Stimulated activated effector memory CD8-positive, alpha-beta T cell treated with anti-CD3 and anti-CD28 coated beads, Interleukin-12 subunit alpha, Interleukin-12 subunit beta, amount 100 ng/mL, for 72 hours (primary cell): ENCODE results near the gene SH3D19.
"Not testable (repeated sequence)": the region's sequence is repeated elsewhere in the genome, so short reads cannot be mapped to it uniquely, and the experiment has no call there.

Experiments
- ATAC-seq: fragments of 150-1000 bp; cut with Tn5 transposase; 2 replicates; pipeline ENCODE4 v1.10.0; 2021
- DNase-seq, 2 donors: peaks; one replicate each; pipeline ENCODE4 v3.0.0; 2021 to 2022; ENCODE audit warnings: low spot score in 2 of 2
- H3K27ac Mint-ChIP-seq: one replicate; pipeline ENCODE4 v1.8.0; 2022; ENCODE audit warnings: mild to moderate bottlenecking, mixed read lengths
- H3K36me3 Mint-ChIP-seq: one replicate; pipeline ENCODE4 v1.8.0; 2022; ENCODE audit warnings: mild to moderate bottlenecking, mixed read lengths
- H3K4me1 Mint-ChIP-seq: one replicate; pipeline ENCODE4 v1.8.0; 2022; ENCODE audit warnings: mixed read lengths
- H3K4me3 Mint-ChIP-seq: one replicate; pipeline ENCODE4 v1.8.0; 2022; ENCODE audit warnings: mild to moderate bottlenecking, mixed read lengths
- H3K9me3 Mint-ChIP-seq: one replicate; pipeline ENCODE4 v1.8.0; 2022; ENCODE audit warnings: mixed read lengths

Gene SH3D19

GRCh38 chr4:151148261-151148660 lies 177.1 kb downstream of the SH3D19 start:
- Mint-ChIP-seq H3K9me3 (no peaks in the 10 kb centered on the region), H3K36me3 (no peaks in the 10 kb centered on the region), H3K27ac (no peak overlapping the region), H3K4me3 (no peak overlapping the region), H3K4me1 (no peaks in the 10 kb centered on the region)
- ATAC-seq (no peak), DNase-seq (no peak)

- ATAC-seq, result no peak
- Mint-ChIP-seq H3K27ac (no peak overlapping the region), H3K4me3 (no peak overlapping the region), H3K9me3 (no peaks in the 10 kb centered on the region), H3K4me1 (no peaks in the 10 kb centered on the region), H3K36me3 (no peaks in the 10 kb centered on the region)
- no peak for DNase-seq
These were observed 178.4 kb downstream of the SH3D19 start for GRCh38 chr4:151147000-151147399.

- Mint-ChIP-seq H3K4me1 (no peaks in the 10 kb centered on the region), H3K4me3 (no peak overlapping the region), H3K9me3 (no peaks in the 10 kb centered on the region), H3K36me3 (no peaks in the 10 kb centered on the region), H3K27ac (no peak overlapping the region)
- DNase-seq, result no peak
- ATAC-seq, result peak; percentile 16
These were observed 180.9 kb downstream of the SH3D19 start for GRCh38 chr4:151144329-151145072.

- Mint-ChIP-seq H3K9me3 (no peaks in the 10 kb centered on the region), H3K4me1 (no peaks in the 10 kb centered on the region), H3K4me3 (no peak overlapping the region), H3K36me3 (no peaks in the 10 kb centered on the region), H3K27ac (no peak overlapping the region)
- ATAC-seq (no peak), DNase-seq (no peak)
These were observed 181.6 kb downstream of the SH3D19 start for GRCh38 chr4:151143811-151144210.

GRCh38 chr4:151143162-151143561 lies 182.2 kb downstream of the SH3D19 start:
- Mint-ChIP-seq H3K9me3 (no peaks in the 10 kb centered on the region), H3K4me3 (no peak overlapping the region), H3K27ac (no peak overlapping the region), H3K36me3 (no peaks in the 10 kb centered on the region), H3K4me1 (no peaks in the 10 kb centered on the region)
- no peak for DNase-seq
- peak; percentile 48 for ATAC-seq

GRCh38 chr4:151142758-151143157 lies 182.6 kb downstream of the SH3D19 start:
- DNase-seq (no peak), ATAC-seq (no peak)
- Mint-ChIP-seq H3K36me3 (no peaks in the 10 kb centered on the region), H3K4me1 (no peaks in the 10 kb centered on the region), H3K9me3 (no peaks in the 10 kb centered on the region), H3K27ac (no peak overlapping the region), H3K4me3 (no peak overlapping the region)

- H3K4me1 Mint-ChIP-seq, result no peaks in the 10 kb centered on the region
- no peak overlapping the region for H3K27ac Mint-ChIP-seq
- H3K36me3 Mint-ChIP-seq, result no peaks in the 10 kb centered on the region
- no peak overlapping the region for H3K4me3 Mint-ChIP-seq
- no peaks in the 10 kb centered on the region for H3K9me3 Mint-ChIP-seq
- ATAC-seq (no peak), DNase-seq (no peak)
These were observed 185.6 kb downstream of the SH3D19 start for GRCh38 chr4:151139814-151140213.

- H3K4me3 Mint-ChIP-seq, DNase-seq, H3K27ac Mint-ChIP-seq, H3K4me1 Mint-ChIP-seq, H3K9me3 Mint-ChIP-seq, H3K36me3 Mint-ChIP-seq, ATAC-seq: not testable (repeated sequence)
These were observed 189.4 kb downstream of the SH3D19 start for GRCh38 chr4:151136048-151136447.

- H3K4me1 Mint-ChIP-seq, result no peaks in the 10 kb centered on the region
- H3K4me3 Mint-ChIP-seq, result no peak overlapping the region
- H3K36me3 Mint-ChIP-seq, result no peaks in the 10 kb centered on the region
- H3K9me3 Mint-ChIP-seq, result no peaks in the 10 kb centered on the region
- ATAC-seq (no peak), DNase-seq (no peak)
- no peak overlapping the region for H3K27ac Mint-ChIP-seq
These were observed 192.1 kb downstream of the SH3D19 start for GRCh38 chr4:151133311-151133710.

GRCh38 chr4:151129796-151130195 lies 195.6 kb downstream of the SH3D19 start:
- H3K4me1 Mint-ChIP-seq, result no peaks in the 10 kb centered on the region
- no peak overlapping the region for H3K4me3 Mint-ChIP-seq
- no peak for ATAC-seq

GRCh38 chr4:151117371-151117962 lies 207.9 kb downstream of the SH3D19 start:
- Mint-ChIP-seq H3K9me3 (no peaks in the 10 kb centered on the region), H3K36me3 (peaks cover 26% of the 10 kb centered on the region), H3K27ac (no peak overlapping the region), H3K4me1 (peaks cover 5% of the 10 kb centered on the region), H3K4me3 (no peak overlapping the region)
- peak; percentile 77 for ATAC-seq
- DNase-seq, result peak; percentile 19 to 74

More at GRCh38 chr4:151129796-151130195, 195.6 kb downstream of the SH3D19 start:
- H3K9me3 Mint-ChIP-seq, result no peaks in the 10 kb centered on the region
- H3K36me3 Mint-ChIP-seq, result peaks cover 6% of the 10 kb centered on the region
- no peak for DNase-seq
- H3K27ac Mint-ChIP-seq, result no peak overlapping the region

GRCh38 chr4:151114986-151115385 lies 210.4 kb downstream of the SH3D19 start:
- no peaks in the 10 kb centered on the region for H3K9me3 Mint-ChIP-seq
- DNase-seq, result no peak
- H3K27ac Mint-ChIP-seq, result no peak overlapping the region
- H3K4me3 Mint-ChIP-seq, result no peak overlapping the region
- H3K36me3 Mint-ChIP-seq, result peaks cover 49% of the 10 kb centered on the region
- no peaks in the 10 kb centered on the region for H3K4me1 Mint-ChIP-seq
- ATAC-seq, result no peak

- Mint-ChIP-seq H3K27ac (peak overlapping the region; percentile 36), H3K4me1 (no peaks in the 10 kb centered on the region), H3K4me3 (no peak overlapping the region), H3K36me3 (peaks cover 55% of the 10 kb centered on the region), H3K9me3 (no peaks in the 10 kb centered on the region)
- DNase-seq (no peak), ATAC-seq (no peak)
These were observed 211.1 kb downstream of the SH3D19 start for GRCh38 chr4:151114338-151114737.

- no peak for DNase-seq
- no peak overlapping the region for H3K27ac Mint-ChIP-seq
- peaks cover 8% of the 10 kb centered on the region for H3K4me1 Mint-ChIP-seq
- no peak for ATAC-seq
- H3K4me3 Mint-ChIP-seq, result no peak overlapping the region
- H3K36me3 Mint-ChIP-seq, result peaks cover 91% of the 10 kb centered on the region
- no peaks in the 10 kb centered on the region for H3K9me3 Mint-ChIP-seq
These were observed 215.2 kb downstream of the SH3D19 start for GRCh38 chr4:151110236-151110635.

- H3K4me3 Mint-ChIP-seq, result no peak overlapping the region
- H3K27ac Mint-ChIP-seq, result peak overlapping the region; percentile 15
- no peaks in the 10 kb centered on the region for H3K9me3 Mint-ChIP-seq
- ATAC-seq, result no peak
- H3K4me1 Mint-ChIP-seq, result peaks cover 14% of the 10 kb centered on the region
- DNase-seq, result no peak
- peaks cover 98% of the 10 kb centered on the region for H3K36me3 Mint-ChIP-seq
These were observed 218.3 kb downstream of the SH3D19 start for GRCh38 chr4:151107063-151107462.

GRCh38 chr4:151105454-151106032 lies 219.9 kb downstream of the SH3D19 start:
- DNase-seq, result no peak
- peak; percentile 50 for ATAC-seq
- Mint-ChIP-seq H3K4me1 (peaks cover 24% of the 10 kb centered on the region), H3K4me3 (no peak overlapping the region), H3K27ac (no peak overlapping the region), H3K36me3 (peaks cover 100% of the 10 kb centered on the region), H3K9me3 (no peaks in the 10 kb centered on the region)
